Erythroblast (primary cell): ENCODE results near the gene SIPA1L3.

Source experiments
- DNase-seq, 2 experiments: peaks; one replicate each; lab custom pipeline; 2025; lab: John Stamatoyannopoulos, UW
- GATA1 ChIP-seq: IDR thresholded peaks from 2 replicates; pipeline ENCODE4 v1.6.1; 2011; ENCODE audit warnings: low read depth, mild to moderate bottlenecking, control low read depth, low read length, moderate library complexity
- POLR2A ChIP-seq: IDR thresholded peaks from 2 replicates; pipeline ENCODE4 v1.6.1; 2011; ENCODE audit warnings: mild to moderate bottlenecking, low read length

Gene SIPA1L3

DNA sequence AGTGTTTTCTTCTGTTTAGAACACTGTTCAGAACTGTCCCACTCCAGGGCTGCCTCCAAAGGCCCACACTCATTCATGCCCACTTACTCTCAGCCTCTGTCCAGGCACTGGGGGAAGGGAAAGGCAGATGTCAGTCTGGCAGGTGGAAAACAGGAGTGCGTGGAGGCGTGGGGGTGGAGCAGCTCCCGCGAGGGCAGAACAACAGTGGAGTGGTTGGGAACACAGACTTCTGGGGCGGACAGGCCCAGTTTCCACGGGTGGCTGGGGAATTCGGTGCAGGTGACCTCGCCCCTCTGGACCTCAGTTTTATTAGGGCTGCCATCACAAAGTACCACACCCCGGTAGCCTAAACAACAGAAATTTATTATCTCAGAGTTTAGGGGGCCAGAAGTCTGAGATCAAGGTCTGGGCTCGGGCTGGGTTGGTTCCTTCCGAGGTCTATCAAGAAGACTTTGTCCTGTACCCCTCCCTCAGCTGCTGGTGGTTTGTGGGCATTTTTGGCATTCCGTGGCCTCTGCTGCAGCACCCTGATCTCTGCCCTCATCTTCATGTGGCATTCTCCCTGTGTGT lies 59.7 kb downstream of the SIPA1L3 start:
- no peak for TF ChIP-seq POLR2A
- TF ChIP-seq GATA1, result no peak
- no peak for DNase-seq

DNA sequence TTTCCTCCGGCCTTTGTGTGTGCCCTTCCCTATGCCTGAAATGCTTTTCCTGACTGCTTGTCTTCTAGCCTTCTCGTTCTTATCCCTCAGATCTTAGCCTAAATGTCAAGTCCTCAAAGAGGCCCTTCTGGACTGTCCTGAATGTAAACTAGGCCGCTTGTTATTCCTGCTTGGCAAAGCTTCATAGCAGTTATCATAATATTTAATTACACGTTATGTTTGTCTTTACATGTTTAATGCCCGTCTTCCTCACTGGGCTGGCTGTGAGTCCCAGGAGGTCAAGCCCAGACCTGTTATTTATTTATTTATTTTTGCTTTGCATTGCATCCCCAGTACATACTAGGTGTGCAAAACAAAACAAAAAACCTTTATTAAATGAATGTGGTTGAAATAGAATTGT lies 62.7 kb downstream of the SIPA1L3 start:
- no peak for DNase-seq
- no peak for TF ChIP-seq POLR2A
- no peak for TF ChIP-seq GATA1

DNA sequence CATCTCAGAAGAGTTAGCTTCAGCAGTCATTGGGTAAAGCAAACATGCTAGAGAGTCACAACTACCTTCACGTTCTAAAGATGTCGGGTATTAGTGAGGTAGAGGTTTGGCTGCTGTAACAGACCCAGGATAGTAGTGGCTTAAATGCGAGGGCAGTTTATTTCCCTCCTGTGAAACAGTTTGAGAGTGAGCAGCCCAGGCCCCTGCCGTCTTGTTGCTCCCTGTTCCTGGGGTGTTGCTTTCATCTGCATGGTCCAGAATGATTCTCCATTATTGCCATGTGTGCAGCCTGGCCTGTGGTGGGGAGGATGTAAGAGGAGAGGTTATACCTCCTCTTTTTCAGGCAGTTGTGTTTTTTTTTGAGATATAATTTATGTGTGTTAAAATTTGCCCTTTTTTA lies 63.7 kb downstream of the SIPA1L3 start:
- TF ChIP-seq POLR2A (no peak), GATA1 (no peak)
- DNase-seq, result no peak

DNA sequence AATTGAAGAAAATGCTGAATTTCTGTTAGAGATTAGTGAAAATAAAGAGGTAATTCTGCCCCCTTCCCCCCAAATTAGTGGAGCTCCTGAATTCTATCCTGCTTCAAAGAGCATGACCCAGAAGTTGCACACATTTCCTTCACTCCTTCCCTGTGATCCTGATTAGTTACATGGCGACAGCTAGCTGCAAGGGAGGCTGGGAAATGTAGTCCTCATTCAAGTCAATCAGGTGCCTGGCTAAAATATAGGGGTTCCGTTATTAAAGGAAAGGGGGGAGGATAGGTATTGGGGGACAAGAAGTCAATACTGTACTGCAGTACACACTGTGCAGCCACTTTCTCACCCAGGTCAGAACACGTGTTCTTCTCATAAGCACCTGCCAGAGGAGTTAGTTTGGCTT lies 65.8 kb downstream of the SIPA1L3 start:
- TF ChIP-seq POLR2A, result no peak
- TF ChIP-seq GATA1, result no peak
- DNase-seq, result no peak

DNA sequence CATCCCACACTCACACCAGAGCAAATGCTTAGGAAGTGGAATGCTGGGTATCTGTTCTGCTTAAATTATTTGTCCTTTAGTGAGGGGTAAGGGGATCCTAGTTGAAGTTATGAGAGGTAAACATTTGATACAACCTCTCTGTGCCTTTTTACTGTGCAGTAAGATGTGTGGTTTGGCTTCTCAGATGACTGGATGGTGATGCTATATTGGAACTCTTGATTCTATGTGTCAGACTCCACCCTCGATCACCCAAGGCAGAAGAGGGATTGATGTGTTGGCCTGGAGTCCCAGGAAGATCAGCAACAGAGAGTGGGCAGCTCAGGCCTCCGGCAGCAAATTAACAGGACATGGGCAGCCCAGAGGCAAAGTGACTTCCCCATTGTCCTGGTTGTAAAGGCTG lies 66.7 kb downstream of the SIPA1L3 start:
- no peak for DNase-seq
- TF ChIP-seq GATA1, result no peak
- TF ChIP-seq POLR2A, result no peak

DNA sequence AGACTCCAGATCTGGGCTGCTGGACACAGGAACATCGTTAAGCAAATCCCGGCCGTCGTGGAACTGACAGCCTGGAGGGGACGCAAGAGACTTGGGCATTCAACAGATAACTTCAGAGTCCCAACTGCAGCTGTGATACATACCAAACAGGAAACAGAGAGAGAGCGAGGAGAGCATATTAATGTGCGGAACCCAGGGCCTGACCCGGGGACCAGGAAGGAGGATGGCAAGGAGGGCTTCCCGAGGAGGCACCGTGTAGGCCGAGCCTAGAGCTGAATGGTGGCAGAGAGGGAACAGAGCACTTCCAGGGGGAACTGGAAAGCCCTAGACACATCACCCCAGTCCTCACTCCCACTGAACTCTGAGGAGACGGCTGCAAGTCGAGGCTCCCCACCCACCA lies 68.1 kb downstream of the SIPA1L3 start:
- no peak for DNase-seq
- no peak for TF ChIP-seq POLR2A
- no peak for TF ChIP-seq GATA1

DNA sequence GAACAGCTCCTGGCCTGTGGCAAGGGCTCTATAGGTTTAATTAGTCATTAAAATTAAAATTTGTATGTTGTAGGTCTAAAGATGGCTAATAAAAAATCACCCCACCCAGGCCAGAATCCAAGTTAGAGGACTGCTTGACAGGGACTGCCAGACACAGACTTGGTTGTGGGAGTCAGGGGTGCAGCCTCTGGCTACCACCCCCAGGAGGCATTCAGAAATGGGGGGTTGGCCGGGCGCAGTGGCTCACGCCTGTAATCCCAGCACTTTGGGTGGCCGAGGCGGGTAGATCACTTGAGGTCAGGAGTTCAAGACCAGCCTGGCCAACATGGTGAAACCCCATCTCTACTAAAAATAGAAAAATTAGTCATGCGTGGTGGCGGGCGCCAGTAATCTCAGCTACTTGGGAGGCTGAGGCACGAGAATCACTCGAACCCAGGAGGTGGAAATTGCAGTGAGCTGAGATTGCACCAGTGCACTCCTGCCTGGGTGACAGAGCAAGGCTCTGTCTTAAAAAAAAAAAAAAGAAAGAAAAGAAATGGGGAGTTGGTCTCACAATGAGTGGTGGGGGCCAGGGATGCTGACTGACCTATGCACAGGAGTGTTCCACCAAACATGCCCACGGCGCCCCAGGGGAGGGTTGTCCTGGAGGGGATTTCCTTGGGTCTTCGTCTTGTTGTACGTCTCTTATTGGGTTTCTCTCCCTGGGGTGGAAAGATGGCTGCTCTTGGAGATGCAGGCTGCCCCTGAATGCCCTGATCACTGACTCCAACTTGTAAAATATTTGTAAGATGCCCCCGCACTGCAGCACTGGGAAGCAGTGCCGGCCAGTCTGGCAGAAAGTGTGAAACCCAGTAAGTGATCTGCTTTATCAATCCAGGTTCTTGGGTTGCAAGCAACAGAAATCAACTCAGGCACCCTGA lies 68.8 kb downstream of the SIPA1L3 start:
- TF ChIP-seq GATA1 (no peak), POLR2A (no peak)
- DNase-seq, result no peak

DNA sequence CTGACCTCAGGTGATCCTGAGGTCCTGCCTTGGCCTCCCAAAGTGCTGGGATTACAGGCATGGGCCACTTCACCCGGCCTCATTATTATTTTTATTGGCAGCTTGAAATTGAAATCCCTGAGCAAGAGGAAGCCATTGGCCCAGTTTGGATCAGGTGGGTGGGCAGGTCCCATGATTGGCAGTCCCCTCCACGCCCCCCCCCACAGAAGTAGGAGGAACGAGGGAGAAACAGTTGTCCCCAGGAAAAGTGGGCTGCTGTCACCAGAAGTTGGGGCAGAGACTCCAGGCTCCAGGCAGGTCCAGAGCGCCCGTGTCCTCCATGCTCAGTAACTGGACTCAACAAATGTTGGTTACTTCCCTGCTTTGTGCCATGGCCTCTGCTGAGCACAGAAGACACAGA lies 70.4 kb downstream of the SIPA1L3 start:
- no peak for TF ChIP-seq POLR2A
- TF ChIP-seq GATA1, result no peak
- no peak for DNase-seq

DNA sequence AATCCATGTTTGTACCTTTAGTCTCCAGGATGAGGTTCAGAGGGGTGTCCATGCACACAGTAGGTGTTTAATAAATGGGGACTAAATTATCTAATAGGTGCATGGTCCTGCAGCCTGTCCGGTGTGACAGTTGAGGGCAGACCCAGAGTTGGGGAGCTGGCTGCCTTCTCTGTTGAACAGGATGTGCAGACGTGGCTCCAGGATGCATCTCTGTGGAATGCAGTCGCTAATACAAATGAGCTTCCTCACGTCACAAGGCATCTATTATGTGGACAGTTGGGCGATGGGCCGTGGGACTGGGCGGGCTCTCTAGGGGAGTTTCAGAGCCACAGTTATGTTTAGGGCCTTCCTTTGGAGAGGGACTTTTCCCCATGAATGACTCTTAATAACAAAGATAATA lies 71.0 kb downstream of the SIPA1L3 start:
- no peak for DNase-seq
- TF ChIP-seq GATA1 (no peak), POLR2A (no peak)

DNA sequence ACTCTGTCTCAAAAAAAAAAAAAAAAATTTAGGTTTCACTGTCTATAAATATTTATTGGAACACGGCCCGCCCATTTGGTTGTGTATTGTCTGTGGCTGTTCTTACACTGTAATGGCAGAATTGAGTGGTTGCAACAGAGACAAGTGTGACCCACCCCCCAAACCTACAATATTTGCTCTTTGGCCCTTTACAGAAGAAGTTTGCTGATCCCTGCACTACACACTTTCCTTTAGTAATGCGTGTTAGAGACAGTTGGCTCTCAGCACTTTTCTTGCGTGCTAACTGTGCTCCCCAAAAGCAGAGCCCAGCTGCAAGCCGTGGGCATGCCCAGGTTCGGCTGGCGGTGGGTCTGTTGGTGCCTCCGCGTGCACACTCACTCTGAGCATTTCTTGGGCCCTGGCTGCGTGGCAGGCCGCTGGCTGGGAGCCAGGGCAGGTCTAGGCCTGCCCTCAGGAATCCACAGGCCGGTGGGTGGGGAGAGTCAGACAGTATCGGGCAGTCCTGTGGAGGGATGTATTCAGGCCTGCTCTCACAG lies 72.6 kb downstream of the SIPA1L3 start:
- TF ChIP-seq POLR2A (no peak), GATA1 (no peak)
- DNase-seq, result no peak

DNA sequence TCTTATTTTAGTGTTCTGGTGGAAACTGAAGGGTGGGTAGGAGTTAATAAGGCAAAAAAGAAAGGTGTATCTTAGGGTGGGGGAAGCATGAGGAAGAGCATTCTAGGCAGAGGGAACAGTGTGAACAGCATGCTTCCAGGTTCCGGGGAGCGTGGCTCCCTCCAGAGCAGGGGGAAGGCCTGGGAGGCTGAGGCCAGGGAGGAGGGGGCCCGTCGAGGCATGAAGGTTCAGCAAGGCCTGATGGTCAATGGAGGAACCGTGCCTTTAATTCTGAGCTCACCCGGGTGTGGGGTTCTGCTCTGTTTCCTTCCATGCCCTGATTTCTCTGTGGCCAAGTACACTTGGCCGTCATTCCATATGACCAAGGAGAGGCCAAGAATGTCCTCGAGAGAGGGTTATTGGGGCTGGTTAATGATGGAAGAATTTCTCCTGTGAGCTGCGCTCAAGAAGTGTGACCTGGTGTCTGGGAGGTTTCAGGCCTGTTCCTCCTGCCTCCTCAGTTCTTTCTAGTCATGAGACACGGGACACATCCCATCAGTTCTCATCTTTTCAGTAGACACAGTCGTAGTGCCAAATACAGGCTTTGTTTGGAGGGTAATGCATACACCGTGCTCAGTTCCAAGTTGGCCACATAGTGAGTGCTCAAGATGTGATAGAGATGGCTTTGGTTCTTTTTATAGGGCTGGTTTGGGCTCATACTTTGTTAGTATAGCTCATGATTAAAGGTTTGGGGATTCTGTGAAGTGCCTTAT lies 73.6 kb downstream of the SIPA1L3 start:
- TF ChIP-seq GATA1 (no peak), POLR2A (no peak)
- no peak for DNase-seq

DNA sequence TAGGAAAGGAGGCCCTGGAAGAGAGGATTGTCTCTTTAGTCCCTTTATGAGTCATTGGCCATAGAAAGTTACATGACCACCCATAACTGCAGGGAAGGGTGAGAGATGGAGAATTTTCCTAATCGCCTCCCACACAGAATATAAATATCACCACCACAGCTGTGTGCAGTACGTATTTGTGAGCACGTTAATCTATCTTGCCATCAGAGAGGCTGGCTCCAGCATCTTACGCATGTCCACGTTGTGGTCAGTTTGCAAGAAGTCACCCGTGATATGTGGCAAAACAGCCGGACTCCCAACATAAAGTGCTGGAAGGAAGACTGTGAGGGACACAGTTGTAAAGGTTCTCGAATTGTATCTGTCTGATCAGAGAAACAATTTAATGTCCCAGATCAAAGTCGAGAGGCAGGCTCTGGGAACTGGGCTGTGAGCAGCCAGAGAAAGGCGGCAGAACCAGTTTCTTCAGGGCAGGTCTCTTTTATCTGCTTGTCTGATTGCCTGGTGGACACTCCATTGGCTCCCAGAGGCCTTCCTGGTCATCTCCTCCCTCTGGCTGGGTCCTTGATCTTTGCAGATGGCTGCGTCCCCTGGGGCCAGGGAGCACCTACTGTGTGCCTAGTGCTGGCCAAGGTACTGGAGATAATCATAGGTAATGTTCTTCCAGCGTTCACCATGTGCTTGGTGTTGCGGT lies 74.9 kb downstream of the SIPA1L3 start:
- TF ChIP-seq POLR2A, result no peak
- no peak for TF ChIP-seq GATA1
- DNase-seq, result no peak

DNA sequence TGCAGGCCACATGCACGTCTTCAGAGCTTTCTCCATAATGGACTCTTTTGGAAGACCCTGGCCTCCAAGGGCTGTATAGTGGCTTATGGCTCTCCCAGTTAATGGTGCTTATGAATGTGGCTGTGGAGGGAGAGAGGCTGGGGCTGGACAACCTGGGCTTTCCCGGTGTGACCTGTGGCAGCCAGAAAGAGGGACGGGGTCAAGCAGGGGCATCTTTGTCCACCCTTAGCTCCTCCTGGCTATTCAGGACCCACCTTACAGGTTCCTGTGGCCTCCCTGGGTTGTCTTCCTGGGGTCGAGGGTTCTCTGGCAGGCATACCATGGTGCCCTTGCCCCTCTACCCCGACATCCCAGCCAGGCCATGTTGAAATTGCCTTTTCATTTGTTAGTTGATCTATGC lies 75.6 kb downstream of the SIPA1L3 start:
- no peak for DNase-seq
- TF ChIP-seq POLR2A (no peak), GATA1 (no peak)
